ENCODE data around the gene SLAIN2.
"Not testable (repeated sequence)": the region's sequence is repeated elsewhere in the genome, so short reads cannot be mapped to it uniquely, and the experiment has no call there.

The SLAIN2 gene

DNA sequence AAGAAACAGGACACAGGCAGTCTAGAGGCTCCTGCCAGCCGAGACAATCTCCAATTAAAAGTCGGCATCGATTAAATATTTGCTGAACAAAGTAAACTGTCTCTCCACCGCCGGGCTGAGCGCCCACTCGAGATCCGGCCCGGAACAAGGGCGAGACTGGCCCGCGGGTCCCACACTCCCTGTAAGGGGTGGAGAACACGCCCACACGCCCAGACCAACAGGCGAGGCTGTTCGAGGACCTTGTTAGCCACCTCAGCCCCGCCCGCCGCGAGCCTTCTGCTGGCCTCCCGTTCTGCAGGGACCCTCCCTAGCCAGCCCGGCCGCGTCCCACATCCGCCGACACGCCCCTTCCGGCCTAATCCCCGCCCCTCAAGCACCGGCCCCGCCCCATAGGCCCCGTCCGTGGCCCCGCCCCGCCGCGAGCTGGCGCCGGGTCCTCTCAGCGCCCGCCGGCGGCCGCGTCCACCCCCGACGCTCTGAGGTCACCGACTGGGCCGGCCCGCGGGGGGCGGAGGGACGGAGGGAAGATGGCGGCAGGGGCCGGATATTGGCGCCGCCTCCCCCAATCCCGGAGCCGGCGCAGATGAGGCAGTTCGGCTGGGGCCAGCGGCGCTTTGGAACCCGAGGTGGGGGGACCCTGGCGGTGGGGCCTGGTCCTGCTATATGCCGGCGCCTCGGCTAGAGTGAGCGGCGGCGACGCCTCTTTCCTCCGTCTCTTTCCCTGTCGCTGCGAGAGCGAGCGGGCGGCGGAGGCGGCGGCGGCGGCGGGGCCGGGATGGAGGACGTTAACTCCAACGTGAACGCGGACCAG, at the start of gene SLAIN2:
TSS of gene SLAIN2 (plus strand) at position 565 of the 811 bp plus-strand sequence. CDS start at position 776, 211 bp downstream.
- TF ChIP-seq, protein P1, sequence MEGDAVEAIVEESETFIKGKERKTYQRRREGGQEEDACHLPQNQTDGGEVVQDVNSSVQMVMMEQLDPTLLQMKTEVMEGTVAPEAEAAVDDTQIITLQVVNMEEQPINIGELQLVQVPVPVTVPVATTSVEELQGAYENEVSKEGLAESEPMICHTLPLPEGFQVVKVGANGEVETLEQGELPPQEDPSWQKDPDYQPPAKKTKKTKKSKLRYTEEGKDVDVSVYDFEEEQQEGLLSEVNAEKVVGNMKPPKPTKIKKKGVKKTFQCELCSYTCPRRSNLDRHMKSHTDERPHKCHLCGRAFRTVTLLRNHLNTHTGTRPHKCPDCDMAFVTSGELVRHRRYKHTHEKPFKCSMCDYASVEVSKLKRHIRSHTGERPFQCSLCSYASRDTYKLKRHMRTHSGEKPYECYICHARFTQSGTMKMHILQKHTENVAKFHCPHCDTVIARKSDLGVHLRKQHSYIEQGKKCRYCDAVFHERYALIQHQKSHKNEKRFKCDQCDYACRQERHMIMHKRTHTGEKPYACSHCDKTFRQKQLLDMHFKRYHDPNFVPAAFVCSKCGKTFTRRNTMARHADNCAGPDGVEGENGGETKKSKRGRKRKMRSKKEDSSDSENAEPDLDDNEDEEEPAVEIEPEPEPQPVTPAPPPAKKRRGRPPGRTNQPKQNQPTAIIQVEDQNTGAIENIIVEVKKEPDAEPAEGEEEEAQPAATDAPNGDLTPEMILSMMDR (IDR thresholded peaks at IDR 0.05) = peak; percentile 31 to 52
- intact Hi-C loops (cut with DNase I; ENCODE audit: low total_unique reads) = no loop called here
- Histone ChIP-seq H3K4me3 (peak within 1 kb of the TSS; percentile 84 to 99), H3K9me3 (no peaks in the 10 kb centered on the region), H3K27ac (peak within 1 kb of the TSS; percentile 94 to 99), H3K27me3 (no peaks in the 10 kb centered on the region), H3K4me1 (peaks cover 0 to 47% (median 15%) of the 10 kb centered on the region in 4 donors), H3K36me3 (no peaks in the 10 kb centered on the region)
- DNase-seq = peak; percentile 100

GRCh38 chr4:48292218-48292790, 49.0 kb upstream of the SLAIN2 start:
- H3K4me1 ChIP-seq; H3K4me3 ChIP-seq; H3K27ac ChIP-seq; DNase-seq; H3K9me3 ChIP-seq; H3K36me3 ChIP-seq; H3K27me3 ChIP-seq; intact Hi-C loops (cut with DNase I; ENCODE audit: low total_unique reads): not testable (repeated sequence)

DNA sequence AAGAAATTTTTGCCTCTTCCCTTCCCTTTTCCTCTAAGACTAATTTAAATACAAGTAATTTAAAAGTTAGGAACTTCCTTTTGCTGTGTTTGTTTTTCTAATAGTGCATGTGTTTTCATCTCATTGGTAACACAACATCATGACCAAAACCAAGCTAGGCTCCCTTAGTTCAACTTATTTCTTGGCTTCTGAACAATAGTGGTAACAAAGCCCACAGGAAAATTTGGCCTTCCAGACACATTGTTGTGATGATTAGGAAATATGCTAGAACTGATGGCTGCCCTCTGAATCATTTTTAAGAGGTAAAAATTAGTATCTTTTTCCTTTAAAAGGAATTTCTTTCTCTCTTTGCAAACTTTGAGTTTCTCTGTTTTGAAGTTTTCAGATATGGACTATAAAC, 46.2 kb upstream of the SLAIN2 start:
- no peak for DNase-seq
- no peaks in the 10 kb centered on the region for H3K36me3 ChIP-seq
- intact Hi-C loops (cut with DNase I; ENCODE audit: low total_unique reads) = no loop called here
- no peak overlapping the region for H3K4me3 ChIP-seq
- no peak overlapping the region for H3K27ac ChIP-seq
- peaks cover 0 to 4% (median 0%) of the 10 kb centered on the region in 4 donors for H3K4me1 ChIP-seq
- no peaks in the 10 kb centered on the region for H3K9me3 ChIP-seq
- no peaks in the 10 kb centered on the region for H3K27me3 ChIP-seq
- TF ChIP-seq, protein P1 (IDR thresholded peaks at IDR 0.05) = no peak

DNA sequence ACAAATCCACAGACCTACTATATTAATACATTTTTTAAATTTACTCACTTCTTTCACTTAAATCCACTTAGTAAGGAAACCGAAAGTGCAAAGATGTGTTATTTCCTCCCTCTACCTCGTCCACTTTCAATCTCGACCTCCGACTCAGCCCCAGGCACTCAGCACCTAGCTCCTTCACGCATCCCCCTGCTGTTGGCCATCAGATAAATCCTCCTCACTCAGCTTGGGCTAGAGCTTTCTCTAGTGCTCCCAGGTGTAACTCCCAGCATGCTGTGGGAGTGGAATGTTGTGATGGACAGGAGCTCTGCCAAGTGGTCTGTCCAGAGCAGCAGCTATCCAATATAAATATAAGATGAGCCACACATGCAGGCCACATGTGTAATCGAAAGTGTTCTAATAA, 45.0 kb upstream of the SLAIN2 start:
- intact Hi-C loops (cut with DNase I; ENCODE audit: low total_unique reads) = no loop called here
- DNase-seq = no peak

GRCh38 chr4:48297256-48297846, 44.0 kb upstream of the SLAIN2 start:
- Histone ChIP-seq H3K4me3 (no peak overlapping the region), H3K27me3 (no peaks in the 10 kb centered on the region), H3K9me3 (no peaks in the 10 kb centered on the region), H3K27ac (no peak overlapping the region), H3K4me1 (peaks cover 0 to 4% (median 0%) of the 10 kb centered on the region in 4 donors), H3K36me3 (no peaks in the 10 kb centered on the region)
- TF ChIP-seq, protein P1 (IDR thresholded peaks at IDR 0.05) = no peak
- intact Hi-C loops (cut with DNase I; ENCODE audit: low total_unique reads) = no loop called here
- DNase-seq = no peak

More for the DNA sequence above, 45.0 kb upstream of the SLAIN2 start:
- Histone ChIP-seq H3K36me3 (no peaks in the 10 kb centered on the region), H3K4me1 (peaks cover 0 to 4% (median 0%) of the 10 kb centered on the region in 4 donors), H3K9me3 (no peaks in the 10 kb centered on the region), H3K4me3 (no peak overlapping the region), H3K27me3 (no peaks in the 10 kb centered on the region), H3K27ac (no peak overlapping the region)
- TF ChIP-seq, protein P1 (IDR thresholded peaks at IDR 0.05) = no peak

DNA sequence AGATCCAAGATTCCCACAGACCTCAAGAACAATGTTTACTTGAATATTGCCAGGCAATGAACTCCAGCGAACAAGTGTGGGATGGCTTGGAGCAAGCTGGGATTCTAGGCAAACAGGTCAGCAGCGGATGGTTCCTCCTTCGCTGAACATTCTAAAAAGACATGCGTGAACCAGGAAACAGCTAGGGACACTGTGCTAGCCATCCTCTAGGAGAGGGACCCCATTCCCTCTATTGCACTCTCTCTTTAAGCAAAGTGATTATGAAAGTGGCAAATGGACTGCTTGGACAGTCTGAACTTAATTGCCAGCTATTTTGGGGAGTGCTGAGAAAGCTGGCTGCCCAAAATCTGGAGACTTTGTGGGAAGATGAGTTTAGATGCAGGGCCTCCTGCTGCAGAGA, 41.8 kb upstream of the SLAIN2 start:
- Histone ChIP-seq H3K9me3 (no peaks in the 10 kb centered on the region), H3K4me1 (peaks cover 0 to 4% (median 0%) of the 10 kb centered on the region in 4 donors), H3K4me3 (no peak overlapping the region), H3K27me3 (no peaks in the 10 kb centered on the region), H3K36me3 (no peaks in the 10 kb centered on the region), H3K27ac (no peak overlapping the region)
- no peak for DNase-seq
- intact Hi-C loops (cut with DNase I; ENCODE audit: low total_unique reads) = no loop called here
- TF ChIP-seq, protein P1 (IDR thresholded peaks at IDR 0.05) = no peak

All from tibial artery (tissue), 4 donors.